OCI-M2 (cell line): ENCODE results near the gene RCC1.
"Not testable (repeated sequence)": the region's sequence is repeated elsewhere in the genome, so short reads cannot be mapped to it uniquely, and the experiment has no call there.

Experiments
- DNase-seq: peaks from one replicate; lab custom pipeline; 2025; ENCODE audit not compliant: unreplicated experiment; lab: John Stamatoyannopoulos, UW

The RCC1 gene

DNA sequence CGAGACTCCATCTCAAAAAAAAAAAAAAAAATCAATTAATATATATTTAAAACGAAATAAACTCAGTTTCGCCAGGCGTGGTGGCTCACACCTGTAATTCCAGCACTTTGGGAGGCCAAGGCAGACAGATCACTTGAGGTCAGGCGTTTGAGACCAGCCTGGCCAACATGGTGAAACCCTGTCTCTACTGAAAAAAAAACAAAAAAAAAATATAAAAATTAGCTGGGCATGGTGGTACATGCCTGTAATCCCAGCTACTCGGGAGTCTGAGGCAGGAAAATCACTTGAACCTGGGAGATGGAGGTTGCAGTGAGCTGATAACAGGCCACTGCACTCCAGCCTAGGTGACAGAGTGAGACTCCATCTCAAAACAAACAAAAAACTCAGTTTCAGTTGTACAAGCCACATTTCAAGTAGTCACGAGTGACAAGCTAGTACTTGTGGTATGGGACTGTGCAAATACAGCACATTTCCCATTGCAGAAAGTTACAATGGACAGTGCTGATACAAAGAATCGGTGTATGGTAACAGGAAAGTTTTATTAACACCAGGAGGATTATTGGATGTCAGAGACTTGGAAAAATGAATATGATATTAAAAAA, 35.7 kb downstream of the RCC1 start:
- not testable (repeated sequence) for DNase-seq

DNA sequence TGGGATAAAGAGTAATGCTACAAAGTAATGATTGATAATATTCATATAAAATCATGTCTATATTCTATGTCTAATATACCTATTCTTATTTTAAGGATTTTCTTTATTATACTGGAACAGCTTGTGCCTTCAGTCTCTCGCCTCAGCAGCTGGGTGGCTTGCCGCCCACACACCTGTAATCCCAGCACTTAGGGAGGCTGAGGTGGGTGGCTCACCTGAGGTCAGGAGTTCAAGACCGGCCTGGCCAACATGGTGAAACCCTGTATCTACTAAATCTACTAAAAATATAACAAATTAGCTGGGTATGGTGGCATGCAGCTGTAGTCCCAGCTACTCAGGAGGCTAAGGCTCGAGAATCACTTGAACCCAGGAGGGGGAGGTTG, 39.4 kb downstream of the RCC1 start:
- DNase-seq, result no peak

DNA sequence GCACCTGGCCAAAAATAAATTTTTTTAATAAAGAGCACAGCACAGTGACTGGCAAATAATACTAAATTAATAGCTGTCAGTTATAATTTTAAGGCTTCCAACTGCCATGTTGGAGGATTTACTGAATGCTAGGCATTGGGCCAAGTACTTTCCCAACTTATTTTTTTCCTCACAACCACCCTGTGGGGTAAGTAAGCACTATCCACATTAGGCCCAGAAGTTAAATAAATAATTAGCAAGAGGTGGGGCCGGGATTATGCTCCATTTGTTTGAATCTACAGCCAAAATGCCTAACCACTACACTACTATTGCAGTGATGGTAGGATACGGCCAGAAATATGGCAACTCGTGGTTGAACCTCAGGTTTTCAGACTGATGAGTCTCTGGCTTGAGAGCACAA, 42.5 kb downstream of the RCC1 start:
- no peak for DNase-seq

DNA sequence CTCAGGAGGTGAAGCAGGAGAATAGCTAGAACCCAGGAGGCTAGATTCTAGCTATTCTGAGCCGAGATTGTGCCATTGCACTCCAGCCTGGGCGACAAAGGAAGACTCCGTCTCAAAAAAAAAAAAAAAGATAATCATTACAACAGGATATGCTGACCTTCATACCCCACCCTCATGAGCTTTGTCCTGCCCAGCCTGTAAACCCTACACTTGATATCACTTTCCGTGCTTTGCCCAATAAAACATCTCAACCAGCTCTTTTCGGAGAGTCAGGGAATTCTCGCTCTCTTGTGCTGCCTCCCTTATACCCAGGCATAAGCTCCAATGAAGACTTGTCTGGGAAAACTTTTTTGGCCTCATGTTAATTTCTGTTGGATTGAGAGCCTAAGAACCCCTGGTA, 45.5 kb downstream of the RCC1 start:
- no peak for DNase-seq

DNA sequence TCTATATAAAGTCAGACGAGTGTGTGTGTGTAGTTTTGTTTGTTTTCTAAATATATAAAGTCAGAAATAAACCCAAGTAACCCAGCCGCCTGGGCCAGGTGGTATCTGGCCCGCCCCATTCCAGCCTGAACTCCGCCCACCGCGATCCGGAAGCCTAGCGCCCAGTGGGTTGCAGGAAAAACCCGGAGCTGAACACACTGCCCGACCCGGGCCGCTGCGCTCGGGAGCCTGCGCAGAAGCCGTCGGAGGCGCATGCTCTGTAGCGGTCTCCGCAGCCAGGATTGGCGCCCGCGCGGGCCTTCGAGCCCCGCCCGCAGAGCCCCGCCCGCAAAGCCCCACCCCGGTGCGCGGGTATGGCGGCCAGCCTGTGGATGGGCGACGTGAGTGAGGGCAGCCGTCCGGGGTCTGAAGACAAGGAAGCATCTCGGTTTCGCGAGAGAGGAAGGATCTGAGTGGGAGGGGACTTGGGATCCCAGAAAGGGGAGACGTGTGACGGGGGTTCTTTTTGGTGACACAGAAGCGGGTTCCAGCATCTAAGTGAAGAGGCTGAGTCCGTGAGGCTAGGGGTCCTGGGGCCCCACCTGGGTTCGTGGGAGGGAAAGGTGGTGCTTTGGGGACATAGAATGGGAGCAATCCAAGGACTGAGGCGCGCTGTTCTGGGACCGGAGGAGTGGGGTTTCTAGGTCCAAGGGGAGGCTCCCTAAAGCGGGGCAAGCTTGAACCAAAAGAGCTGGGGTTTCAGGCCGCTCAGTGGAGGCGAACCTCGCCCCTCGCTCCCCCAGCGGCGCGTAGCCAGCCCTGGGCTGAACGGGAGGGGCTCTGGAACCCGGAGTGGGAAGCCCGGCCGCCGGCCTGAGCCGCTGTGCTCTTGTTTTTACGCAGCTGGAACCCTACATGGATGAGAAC, 47.2 kb downstream of the RCC1 start, which contains the start of gene TRNAU1AP:
Gene TRNAU1AP (plus strand): TSS at position 328 of the 906 bp plus-strand sequence. CDS start 26 bp downstream, at position 354.
- peak; percentile 86 for DNase-seq

DNA sequence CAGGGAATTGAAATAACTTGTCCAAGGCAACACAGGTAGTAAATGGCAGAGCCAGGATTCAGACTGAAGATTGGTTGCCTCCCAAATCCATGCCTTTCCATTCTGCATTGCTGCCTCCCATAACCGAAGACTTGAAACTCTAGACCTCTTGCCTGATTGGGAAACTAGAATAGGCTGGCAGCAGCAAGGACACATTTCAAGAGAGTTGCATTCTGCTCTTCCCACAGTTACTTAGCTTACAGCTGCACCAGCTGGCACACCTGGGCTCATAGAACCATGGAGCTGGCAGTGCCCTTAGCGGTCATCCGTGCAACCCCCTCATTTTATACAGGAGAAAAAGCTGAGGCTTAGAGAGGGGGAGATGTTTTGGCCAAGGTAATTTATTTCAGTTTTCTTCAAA, 55.0 kb downstream of the RCC1 start:
- no peak for DNase-seq

DNA sequence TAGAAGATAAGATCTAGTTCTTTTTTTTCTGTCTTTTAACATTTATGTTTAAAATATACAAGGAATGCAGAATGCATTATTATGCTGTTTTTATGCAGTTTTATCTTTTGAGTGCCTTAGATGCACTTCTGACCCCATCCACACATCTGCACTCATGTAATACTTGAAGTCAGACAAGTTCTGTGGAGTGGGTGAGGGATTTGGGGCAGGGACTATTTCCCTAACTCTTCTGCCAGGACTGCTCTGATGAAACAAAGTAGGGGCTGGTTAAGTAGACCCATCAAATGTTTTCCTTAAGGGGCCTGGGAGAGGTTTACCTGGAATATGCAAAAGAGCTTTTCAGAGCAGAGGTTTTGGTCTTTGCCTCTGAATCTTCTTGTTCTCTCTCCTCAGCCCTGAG, 58.5 kb downstream of the RCC1 start:
- no peak for DNase-seq

DNA sequence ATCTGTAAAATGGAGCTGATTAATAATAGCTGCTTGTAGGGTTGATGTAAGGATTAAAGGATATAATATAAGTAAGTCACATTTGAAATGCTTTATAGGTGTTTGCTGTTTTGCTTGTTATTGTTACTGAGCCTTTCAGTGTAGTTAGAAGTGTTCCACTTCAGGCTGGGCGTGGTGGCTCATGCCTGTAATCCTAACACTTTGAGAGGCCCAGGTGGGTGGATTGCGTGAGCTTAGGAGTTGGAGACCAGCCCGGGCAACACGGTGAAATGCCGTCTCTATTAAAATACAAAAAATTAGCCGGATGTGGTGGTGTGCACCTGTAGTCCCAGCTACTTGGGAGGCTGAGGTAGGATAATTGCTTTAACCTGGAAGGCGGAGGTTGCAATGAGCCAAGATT, 59.2 kb downstream of the RCC1 start:
- DNase-seq, result no peak

DNA sequence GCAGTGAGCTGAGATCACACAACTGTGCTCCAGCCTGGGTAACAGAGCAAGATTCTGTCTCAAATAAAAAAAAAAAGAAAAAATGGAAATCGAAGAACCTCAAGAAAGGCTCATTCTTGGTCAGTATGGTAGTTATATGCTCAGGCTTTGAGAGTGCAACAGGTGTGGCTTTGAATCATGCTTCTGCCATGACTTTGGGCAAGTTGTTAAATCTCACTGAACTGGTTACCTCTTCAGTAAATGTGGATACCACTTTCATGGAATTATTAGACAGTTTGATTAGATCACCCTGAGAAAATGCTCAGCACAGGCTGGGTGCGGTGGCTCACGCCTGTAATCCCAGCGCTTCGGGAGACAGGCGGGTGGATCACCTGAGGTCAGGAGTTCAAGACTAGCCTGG, 59.9 kb downstream of the RCC1 start:
- DNase-seq, result no peak

DNA sequence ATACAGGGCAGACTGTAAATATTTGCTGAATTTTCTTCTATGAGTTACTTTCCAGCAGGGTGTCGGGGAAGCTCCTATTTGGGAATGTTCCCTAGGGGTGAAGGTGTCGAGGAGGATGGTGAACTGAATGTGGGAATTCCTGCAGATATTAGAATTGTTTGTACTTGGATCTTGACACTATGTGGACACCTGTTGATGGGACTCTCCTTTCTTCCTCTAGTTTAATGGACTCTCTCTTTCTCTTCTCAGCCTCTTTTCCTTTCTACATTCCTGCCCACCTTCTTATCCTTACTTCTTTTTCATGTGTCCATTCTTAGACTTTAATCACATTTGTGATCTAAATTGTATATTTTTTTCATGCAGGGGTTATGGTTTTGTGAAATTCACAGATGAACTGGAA, 61.1 kb downstream of the RCC1 start:
- no peak for DNase-seq

DNA sequence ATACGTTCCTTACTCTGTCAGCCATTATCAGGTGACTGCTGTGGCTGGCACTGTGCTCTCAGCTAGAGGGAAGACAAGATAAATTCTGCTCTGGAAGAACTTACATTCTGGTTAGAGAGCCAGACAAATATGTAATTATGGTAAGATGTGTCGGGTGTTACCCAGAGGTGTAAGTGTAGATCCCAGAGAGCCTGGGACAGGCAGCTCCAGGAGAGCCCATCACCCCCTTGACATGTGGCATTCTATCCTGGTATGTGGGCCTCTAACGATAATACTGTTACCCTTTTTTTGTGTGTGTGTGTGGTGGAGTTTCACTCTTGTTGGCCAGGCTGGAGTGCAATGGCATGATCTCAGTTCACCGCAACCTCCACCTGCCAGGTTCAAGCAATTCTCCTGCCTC, 66.1 kb downstream of the RCC1 start:
- DNase-seq, result no peak

DNA sequence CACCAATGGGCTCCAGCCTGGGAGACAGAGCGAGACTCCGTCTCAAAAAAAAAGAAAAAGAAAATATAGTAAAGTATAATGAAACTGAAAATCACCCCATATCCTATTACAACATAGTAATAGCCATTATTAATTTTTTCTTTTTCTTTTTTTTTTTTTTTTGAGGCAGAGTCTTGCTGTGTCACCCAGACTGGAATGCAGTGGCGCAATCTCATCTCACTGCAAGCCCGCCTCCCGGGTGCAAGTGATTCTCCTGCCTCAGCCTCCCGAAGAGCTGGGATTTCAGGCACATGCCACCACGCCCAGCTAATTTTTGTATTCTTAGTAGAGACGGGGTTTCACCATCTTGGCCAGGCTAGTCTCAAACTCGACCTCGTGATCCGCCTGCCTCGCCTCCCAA, 67.0 kb downstream of the RCC1 start:
- not testable (repeated sequence) for DNase-seq

DNA sequence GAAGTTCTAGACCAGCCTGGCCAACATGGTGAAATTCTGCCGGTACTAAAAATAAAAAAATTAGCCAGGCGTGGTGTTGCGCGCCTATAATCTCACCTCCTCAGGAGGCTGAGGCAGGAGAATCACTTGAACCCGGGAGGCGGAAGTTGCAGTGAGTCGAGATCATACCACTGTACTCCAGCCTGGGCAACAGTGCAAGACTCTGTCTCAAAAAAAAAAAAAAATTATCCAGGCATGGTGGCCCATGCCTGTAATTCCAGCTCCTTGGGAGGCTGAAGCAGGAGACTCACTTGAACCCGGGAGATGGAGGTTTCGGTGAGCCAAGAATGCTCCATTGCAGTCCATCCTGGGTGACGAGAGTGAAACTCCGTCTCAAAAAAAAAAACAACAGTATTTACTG, 67.7 kb downstream of the RCC1 start:
- DNase-seq, result no peak

DNA sequence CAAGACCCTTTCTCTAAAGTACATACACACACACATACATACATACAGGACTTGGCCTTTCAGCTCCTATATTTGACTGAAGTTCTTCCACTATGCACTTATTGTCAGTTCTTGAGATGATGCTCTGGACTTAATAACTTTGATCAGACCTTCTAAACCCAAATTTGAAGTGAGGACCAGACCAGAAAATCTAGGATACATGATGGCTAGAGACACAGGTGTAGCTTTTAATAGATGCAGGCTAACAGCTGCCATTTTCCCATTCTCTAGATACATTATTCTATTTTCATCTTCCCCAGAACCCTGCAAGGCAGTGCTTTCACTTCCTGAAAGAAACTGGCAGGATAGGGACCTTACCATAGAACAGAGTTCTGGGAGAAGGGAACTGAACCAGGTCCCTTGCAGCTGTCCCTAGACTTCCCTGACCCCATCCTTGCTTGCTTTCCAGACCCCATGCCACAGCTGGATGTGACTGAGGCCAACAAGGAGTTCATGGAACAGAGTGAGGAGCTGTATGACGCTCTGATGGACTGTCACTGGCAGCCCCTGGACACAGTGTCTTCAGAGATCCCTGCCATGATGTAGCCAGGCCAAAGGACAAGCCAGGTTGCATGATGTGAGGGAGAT, 71.3 kb downstream of the RCC1 start:
- no peak for DNase-seq

DNA sequence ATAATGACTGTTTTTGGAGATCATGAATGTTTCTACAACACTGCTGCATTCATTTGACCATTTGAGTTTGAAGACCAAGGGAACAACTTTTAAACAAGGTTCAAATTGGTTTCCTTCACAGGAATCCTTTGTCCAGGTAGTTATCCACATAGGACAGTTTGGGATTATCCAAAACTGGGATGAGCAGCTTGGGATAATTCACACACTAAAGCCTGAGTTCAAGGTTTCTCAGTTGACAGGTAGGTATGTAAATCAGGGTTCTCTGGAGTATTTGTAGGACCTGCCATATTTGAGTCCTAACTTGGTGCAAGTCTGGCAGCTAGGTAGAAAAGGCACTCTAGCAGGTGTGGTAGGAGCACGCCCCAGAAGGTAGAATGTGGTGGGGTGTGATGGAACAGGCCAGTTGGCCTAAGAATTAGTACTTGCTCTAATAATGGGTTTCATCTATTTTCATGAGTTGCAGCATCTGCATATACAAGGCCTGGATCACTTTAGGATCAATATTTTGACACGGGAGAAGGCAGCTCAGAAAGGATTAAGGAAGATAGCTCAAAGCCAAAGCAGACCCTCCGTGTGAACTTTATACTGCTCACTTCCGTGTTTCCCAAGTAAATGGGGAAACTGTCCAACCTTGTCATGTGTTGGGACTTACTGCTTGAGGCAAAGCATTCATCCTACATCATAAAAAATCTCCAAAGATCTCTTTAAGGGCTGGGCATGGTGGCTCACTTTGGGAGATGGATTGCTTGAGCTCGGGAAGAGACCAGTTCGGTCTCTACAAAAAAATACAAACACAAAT, 72.1 kb downstream of the RCC1 start:
- no peak for DNase-seq

DNA sequence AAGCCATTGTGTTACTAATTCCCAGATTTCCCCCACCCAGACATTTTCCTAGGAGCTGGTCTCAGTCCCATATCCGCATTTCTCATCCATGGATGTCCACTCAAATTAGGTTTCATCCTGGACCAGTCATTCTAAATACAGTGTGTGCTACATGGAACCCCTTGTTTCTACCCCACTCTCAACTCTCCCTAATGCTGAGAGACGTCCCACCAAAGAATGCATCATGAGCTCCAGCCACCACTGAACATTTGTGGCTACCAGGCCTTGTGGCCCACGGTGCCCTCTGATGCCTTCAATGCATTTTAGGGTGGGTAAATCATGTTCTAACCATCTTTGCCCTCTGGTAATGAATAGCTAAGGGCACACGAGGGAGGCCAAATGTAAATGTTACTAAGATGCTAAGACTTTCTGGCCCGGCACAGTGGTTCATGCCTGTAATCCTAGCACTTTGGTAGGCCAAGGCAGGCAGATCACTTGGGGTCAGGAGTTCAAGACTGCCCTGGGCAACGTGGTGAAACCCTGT, 72.9 kb downstream of the RCC1 start:
- no peak for DNase-seq

DNA sequence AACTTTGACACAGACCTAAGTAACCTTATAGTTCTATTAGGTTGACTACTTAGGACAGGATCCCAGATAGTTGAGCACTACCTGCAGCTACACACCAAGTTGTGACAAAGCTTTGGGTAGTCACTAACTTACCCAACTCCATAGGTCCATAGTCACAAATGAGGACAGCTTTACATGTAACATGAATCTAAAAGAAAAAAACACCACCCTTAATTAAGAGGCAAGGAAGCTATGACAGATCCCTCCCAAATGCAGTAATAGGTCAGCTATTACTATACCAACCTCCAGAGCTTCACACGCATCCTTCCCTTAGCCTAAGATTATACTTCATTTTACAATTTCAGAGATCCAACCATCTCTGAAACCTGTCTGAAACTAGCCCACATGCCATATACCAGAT, 73.6 kb downstream of the RCC1 start:
- DNase-seq, result no peak

DNA sequence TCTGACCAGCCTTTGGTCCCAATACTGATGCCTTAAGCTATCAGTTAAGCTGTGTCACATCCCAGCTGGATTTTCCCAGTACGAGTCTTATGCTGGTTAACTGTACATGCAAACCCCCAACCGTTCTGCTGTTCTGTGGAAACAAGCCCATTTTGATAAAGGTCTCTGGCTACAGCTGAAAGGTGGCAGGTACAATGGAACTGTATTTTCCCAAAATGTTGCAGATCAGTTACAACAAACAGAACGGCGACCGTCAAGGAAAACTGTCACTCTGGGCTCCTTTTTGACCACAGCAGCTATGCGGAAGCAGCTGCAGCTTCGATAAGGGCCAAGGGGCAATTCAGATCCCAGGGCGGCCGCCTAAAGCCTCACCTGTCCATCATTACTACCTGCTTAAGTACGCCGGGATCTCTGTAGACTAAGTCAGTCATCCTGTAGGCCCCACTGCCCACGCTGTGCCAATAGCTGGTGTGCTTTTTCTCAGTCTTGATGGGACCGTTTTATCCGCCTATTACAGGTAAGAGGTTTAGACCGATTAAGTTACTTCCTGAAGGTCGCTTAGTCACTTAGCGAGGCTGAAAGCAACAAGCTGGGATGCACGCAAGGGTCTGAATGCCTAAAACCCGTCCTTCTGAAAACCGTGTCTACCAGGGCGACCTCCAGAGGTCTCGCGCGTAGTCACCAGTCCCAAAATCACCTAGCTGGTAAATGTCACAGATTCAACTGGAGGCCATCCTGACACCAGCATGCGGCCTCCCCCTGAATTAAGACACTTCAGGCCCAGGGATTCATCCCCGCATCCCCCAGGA, 75.1 kb downstream of the RCC1 start:
- DNase-seq, result no peak

DNA sequence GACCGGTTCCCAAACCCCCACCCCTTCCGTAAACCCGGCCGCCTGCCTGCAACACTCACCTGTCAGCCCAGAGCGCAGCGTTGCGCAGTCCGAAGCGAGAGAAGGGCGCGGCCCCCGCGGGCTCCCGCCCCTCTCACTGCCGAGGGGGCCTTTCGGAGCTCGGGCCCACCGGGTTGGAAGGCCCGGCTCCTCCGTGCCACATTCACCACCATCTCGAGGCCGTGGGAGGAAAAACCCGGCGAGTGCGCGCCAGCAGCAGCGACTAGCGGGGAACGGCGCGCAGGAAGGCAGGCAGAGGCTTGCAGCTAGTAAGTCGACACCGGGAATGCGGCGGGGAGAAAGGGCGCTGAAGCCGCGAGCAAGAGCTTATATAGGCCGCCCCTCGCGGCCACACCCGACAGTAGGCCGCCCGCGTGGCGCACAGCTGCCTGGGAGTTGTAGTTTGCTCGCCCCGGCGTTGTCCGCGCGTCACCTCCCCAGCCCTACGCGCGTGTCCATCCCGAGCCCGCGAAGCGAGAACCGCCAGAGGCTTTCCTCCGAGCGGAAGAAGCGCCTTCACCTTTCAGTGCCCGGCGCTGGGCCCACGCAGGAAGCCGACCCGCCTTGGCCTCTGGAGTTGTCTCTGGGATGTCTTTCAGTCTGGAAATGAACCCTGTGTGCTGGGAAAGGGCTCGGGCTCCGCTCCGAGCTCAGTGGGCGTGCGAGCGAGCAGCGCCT, 75.8 kb downstream of the RCC1 start:
- DNase-seq, result peak; percentile 55

DNA sequence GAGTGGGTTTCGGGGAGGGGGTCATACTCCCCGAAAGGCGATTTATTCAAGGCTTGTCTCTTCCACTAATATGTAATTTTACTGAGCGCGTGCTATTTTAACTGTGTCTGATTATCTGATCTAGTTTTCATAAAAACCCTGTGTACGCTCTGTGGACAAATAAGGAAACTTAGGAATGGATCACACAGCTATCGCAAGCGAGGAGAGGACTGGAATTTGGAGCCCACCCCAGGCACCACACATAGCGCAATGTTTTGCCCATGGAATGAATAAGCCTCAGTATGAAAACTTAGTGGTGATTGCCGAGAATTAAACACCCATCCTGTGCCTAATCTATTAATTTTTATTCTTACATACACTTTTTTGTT, 76.4 kb downstream of the RCC1 start:
- no peak for DNase-seq
